Activated T-helper 1 cell treated with Interleukin-2 at 50 U/mL for 16 hours (primary cell): Measurements from ENCODE around the gene ARHGEF16.

ENCODE experiments used
- DNase-seq: peaks from one replicate; pipeline ENCODE4 v3.0.0-alpha.2; 2020; ENCODE audit warnings: low read depth

Gene ARHGEF16

GRCh38 chr1:3482378-3482849 is 27.9 kb downstream of the ARHGEF16 start:
- no peak for DNase-seq

- DNase-seq: no peak
These were observed 28.9 kb downstream of the ARHGEF16 start for GRCh38 chr1:3483380-3483779.

GRCh38 chr1:3483801-3484444 is 29.5 kb downstream of the ARHGEF16 start:
- peak; percentile 13 for DNase-seq

- no peak for DNase-seq
These were observed 30.6 kb downstream of the ARHGEF16 start for GRCh38 chr1:3485016-3485415.

- no peak for DNase-seq
These were observed 34.0 kb downstream of the ARHGEF16 start for GRCh38 chr1:3488432-3488831.

GRCh38 chr1:3490046-3490745 is 35.7 kb downstream of the ARHGEF16 start:
- no peak for DNase-seq

GRCh38 chr1:3491291-3492246 is 37.1 kb downstream of the ARHGEF16 start:
- DNase-seq: peak; percentile 71

GRCh38 chr1:3492545-3493246 is 38.2 kb downstream of the ARHGEF16 start:
- DNase-seq: no peak

GRCh38 chr1:3494321-3495308 is 40.1 kb downstream of the ARHGEF16 start:
- no peak for DNase-seq

GRCh38 chr1:3495776-3496745 is 41.6 kb downstream of the ARHGEF16 start:
- no peak for DNase-seq

GRCh38 chr1:3496916-3497315 is 42.5 kb downstream of the ARHGEF16 start:
- no peak for DNase-seq

- DNase-seq: no peak
These were observed 43.1 kb downstream of the ARHGEF16 start for GRCh38 chr1:3497521-3497920.

- no peak for DNase-seq
These were observed 43.9 kb downstream of the ARHGEF16 start for GRCh38 chr1:3498246-3498930.

GRCh38 chr1:3498986-3499385 is 44.5 kb downstream of the ARHGEF16 start:
- no peak for DNase-seq

- no peak for DNase-seq
These were observed 45.1 kb downstream of the ARHGEF16 start for GRCh38 chr1:3499611-3500010.

- no peak for DNase-seq
These were observed 45.9 kb downstream of the ARHGEF16 start for GRCh38 chr1:3500265-3500835.

- DNase-seq: no peak
These were observed 47.0 kb downstream of the ARHGEF16 start for GRCh38 chr1:3501437-3501836.

GRCh38 chr1:3501856-3502640 is 47.6 kb downstream of the ARHGEF16 start:
- DNase-seq: no peak
